IPS-20b (cell line): Measurements from ENCODE around the gene BCAR3.

Experiments
- H3K27ac ChIP-seq: one replicate; pipeline ENCODE4 v1.5.1; 2013; ENCODE audit warnings: low read length
- H3K27me3 ChIP-seq: 2 replicates; pipeline ENCODE4 v1.6.1; 2013; ENCODE audit warnings: mild to moderate bottlenecking, low read length, inconsistent platforms; ENCODE audit not compliant: insufficient read depth
- H3K36me3 ChIP-seq: 2 replicates; pipeline ENCODE4 v1.6.1; 2013; ENCODE audit warnings: low read depth, mild to moderate bottlenecking, inconsistent platforms, low read length, moderate library complexity; ENCODE audit not compliant: insufficient read depth
- H3K4me1 ChIP-seq: 2 replicates; pipeline ENCODE4 v1.6.1; 2013; ENCODE audit warnings: mild to moderate bottlenecking, control low read depth, inconsistent platforms, low read length, moderate library complexity; ENCODE audit not compliant: insufficient read depth
- H3K4me3 ChIP-seq: 2 replicates; pipeline ENCODE4 v1.5.1; 2013; ENCODE audit warnings: mild to moderate bottlenecking, low read length, inconsistent platforms
- H3K9ac ChIP-seq: 2 replicates; pipeline ENCODE4 v1.6.1; 2013; ENCODE audit warnings: low read depth, mild to moderate bottlenecking, inconsistent platforms, low read length, moderate library complexity
- H3K9me3 ChIP-seq: 2 replicates; pipeline ENCODE4 v1.6.1; 2013; ENCODE audit warnings: mild to moderate bottlenecking, low read depth, low read length, inconsistent platforms; ENCODE audit not compliant: insufficient read depth

Gene BCAR3

DNA sequence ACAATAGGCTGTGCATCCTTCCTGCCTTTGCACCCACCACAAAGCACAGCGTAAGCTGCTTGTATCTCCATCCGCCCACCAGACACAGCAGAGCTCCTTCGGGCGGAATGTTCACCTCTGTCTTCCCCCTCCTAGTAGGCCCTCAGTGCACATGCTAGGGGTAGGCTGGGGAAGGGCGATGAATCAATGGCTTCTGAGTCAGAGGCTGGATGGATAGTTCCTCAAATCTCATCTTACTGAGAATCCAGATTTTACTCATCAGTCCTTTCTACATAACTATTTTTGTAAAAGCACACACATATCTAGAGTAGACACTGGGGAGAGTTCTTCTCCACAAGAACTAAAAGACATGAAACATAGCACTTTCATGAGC lies 73.8 kb downstream of the BCAR3 start:
- no peaks in the 10 kb centered on the region for H3K27me3 ChIP-seq
- 0 out of 2 replicates have a peak, but pooled peaks cover 5% of the 10 kb centered on the region for H3K4me1 ChIP-seq
- H3K9ac ChIP-seq, result no peak overlapping the region
- no peak overlapping the region; the same call in 1 of the 2 replicates for H3K4me3 ChIP-seq
- no peaks in the 10 kb centered on the region for H3K36me3 ChIP-seq
- H3K9me3 ChIP-seq, result no peaks in the 10 kb centered on the region
- no peak overlapping the region for H3K27ac ChIP-seq

DNA sequence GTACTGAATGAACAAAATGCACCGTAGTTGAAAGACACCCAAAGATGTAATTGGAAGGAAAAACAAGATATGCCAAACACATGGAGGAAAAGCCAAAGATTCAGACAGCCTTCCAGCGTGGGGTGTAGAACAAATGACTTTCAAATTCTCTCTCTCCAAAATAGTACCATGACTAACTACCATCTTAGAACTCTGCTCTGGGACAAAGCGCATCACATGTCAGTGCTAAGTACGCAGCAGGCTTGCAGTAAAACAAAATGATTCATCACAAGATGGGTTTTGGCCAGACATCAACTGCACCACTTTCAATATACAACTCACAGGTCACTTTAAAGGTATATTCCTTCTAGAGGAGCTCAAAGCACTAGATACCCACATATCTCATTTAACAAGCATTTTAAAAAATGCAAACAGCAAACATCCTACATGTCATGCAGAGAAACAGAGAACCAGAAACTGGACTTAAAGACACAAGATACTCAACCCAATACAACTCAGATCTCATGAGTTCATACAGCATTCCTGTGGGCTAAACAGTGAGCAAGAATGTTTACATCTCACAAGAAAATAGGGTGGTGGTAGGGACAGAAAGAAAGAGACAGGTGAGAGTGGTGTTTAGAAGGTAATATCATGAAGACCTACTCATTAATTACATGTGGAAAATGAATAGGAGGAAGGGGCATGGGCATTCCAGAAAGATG lies 75.7 kb downstream of the BCAR3 start:
- Histone ChIP-seq H3K27ac (no peak overlapping the region), H3K36me3 (no peaks in the 10 kb centered on the region), H3K4me1 (0 out of 2 replicates have a peak, but pooled peaks cover 5% of the 10 kb centered on the region), H3K9ac (no peak overlapping the region), H3K9me3 (no peaks in the 10 kb centered on the region), H3K4me3 (no peak overlapping the region), H3K27me3 (no peaks in the 10 kb centered on the region)

DNA sequence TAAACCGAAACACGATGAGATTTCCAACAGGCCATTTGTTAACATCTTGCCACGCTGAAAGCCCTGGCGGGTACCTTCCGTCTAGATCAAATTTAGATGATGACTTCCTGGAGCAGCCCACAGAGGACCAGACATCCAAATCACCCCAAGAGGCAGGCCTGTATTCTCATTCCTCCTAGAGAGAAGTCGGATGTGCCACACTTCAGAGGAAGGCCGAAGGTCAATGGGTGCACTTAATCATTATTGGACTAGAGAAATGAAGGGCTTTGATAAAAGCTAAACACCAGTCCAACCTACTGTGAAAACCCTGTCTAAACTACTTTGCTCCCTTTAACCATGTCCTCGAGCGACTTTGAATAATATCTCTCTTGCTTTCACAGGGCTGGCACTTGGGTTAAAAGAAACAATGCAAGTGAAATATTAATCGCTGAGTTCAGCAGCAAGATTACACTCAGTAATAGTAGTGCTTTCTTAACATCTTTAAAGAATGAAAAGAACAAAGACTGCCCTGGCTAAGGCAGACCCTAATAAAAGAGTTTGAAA lies 76.5 kb downstream of the BCAR3 start:
- Histone ChIP-seq H3K9me3 (no peaks in the 10 kb centered on the region), H3K9ac (no peak overlapping the region), H3K36me3 (no peaks in the 10 kb centered on the region), H3K27me3 (no peaks in the 10 kb centered on the region), H3K27ac (no peak overlapping the region), H3K4me3 (no peak overlapping the region), H3K4me1 (0 out of 2 replicates have a peak, but pooled peaks cover 5% of the 10 kb centered on the region)

DNA sequence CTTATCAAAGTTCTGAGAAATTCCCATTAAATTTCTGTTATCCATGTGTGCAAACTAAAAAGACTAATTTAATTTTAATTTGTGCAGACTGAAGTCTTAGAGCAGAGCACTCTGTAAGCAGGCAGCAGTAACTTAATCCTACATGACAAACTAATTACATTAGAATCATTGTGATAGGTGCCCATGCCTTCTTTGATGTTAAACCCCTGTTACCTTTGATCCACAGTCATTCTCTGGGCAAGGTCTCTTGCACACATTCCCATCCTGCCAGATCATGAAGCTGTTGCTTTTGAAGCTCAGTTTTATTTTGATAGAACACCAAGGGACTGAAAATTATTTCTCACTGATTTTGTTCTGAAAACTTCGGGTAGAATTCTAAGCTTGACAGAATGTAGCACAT lies 77.2 kb downstream of the BCAR3 start:
- H3K4me3 ChIP-seq, result no peak overlapping the region
- H3K27ac ChIP-seq, result no peak overlapping the region
- H3K36me3 ChIP-seq, result no peaks in the 10 kb centered on the region
- 0 out of 2 replicates have a peak, but pooled peaks cover under 1% of the 10 kb centered on the region for H3K4me1 ChIP-seq
- H3K27me3 ChIP-seq, result no peaks in the 10 kb centered on the region
- H3K9me3 ChIP-seq, result no peaks in the 10 kb centered on the region
- H3K9ac ChIP-seq, result no peak overlapping the region

DNA sequence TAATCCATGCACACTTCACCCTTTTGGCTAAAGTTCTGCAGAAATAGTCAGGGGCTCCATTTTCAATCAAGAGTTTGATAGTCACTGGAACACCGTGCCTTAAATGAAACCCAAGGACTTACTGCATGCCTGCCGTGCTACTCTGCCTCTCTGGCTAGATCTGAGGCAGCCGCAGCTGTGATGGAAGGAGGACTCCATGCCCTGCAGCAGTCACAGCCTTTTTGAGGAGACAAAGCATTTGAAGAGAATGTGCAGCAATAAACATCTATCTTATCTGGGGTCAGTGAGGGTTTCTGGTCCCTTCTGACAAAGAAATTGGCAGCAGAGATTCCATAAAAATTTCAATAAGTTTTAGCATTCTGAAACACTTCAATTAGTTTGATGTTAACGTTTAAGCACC lies 78.0 kb downstream of the BCAR3 start:
- no peak overlapping the region for H3K27ac ChIP-seq
- H3K9ac ChIP-seq, result no peak overlapping the region
- H3K4me1 ChIP-seq, result peaks cover under 1% of the 10 kb centered on the region; the same call in 1 of the 2 replicates
- no peaks in the 10 kb centered on the region for H3K27me3 ChIP-seq
- H3K36me3 ChIP-seq, result no peaks in the 10 kb centered on the region
- H3K9me3 ChIP-seq, result no peaks in the 10 kb centered on the region
- H3K4me3 ChIP-seq, result no peak overlapping the region

DNA sequence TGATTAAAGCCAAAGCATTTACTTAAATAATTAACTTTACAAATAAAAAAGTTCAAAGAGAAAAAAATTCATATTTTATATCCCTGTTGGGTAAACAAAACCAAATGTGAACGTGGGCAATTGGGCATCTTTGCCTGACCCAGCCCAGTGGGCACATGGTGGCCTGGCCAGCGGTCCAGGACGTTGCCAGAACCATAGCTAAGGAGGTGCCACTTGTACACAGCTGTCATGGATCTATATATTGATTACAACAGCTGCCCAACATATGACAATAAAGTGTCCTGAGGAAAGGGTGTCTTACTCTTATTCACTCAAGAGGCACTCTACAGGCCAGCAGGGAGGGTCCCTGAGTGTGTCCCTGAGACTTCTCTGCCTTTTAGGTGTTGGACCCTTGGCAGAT lies 78.5 kb downstream of the BCAR3 start:
- Histone ChIP-seq H3K27me3 (no peaks in the 10 kb centered on the region), H3K36me3 (no peaks in the 10 kb centered on the region), H3K4me3 (no peak overlapping the region), H3K27ac (no peak overlapping the region), H3K9ac (no peak overlapping the region), H3K9me3 (no peaks in the 10 kb centered on the region), H3K4me1 (peaks cover 4% of the 10 kb centered on the region; the same call in 1 of the 2 replicates)

DNA sequence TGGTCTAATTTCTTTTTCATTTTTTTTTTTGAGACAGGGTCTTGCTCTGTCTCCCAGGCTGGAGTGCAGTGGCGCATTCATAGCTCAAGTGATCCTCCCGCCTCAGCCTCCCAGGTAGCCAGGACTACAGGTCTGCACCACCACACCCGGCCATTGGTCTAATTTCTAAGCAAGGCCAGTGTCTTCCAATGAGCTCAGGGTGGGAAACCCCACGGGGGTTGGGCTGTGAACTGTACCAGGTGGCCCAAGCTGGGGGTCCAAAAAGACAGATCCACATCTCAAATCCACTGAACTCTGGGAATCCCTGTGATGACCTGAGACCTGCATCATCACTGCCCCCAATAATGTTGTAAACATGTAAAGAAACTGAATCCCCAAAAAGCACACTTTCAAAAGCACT lies 79.5 kb downstream of the BCAR3 start:
- Histone ChIP-seq H3K36me3 (no peaks in the 10 kb centered on the region), H3K27me3 (no peaks in the 10 kb centered on the region)

DNA sequence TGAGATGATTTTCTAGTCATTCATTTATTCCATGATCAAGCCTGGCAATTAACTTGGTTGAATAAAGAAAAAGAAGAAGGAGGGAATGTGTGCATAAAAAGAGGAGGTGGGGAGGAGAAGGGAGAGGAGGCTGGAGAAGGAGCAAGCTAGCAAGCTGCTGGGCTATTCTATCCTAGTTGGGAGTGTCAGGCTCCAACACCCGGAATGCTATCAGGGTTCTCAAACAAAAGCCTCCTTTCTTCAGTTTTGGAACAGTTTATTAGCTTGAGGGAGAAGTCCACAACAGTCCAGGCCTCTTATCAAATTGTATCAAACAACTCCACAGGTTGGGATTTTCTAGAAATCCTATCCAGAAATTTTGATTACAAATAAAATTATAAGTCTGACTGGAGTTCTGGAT lies 80.0 kb downstream of the BCAR3 start:
- H3K9me3 ChIP-seq, result no peaks in the 10 kb centered on the region
- no peak overlapping the region for H3K4me3 ChIP-seq
- H3K4me1 ChIP-seq, result peaks cover 4% of the 10 kb centered on the region; the same call in 1 of the 2 replicates
- no peak overlapping the region for H3K9ac ChIP-seq
- no peaks in the 10 kb centered on the region for H3K27me3 ChIP-seq
- no peak overlapping the region for H3K27ac ChIP-seq
- no peaks in the 10 kb centered on the region for H3K36me3 ChIP-seq

More for the DNA sequence above, 79.5 kb downstream of the BCAR3 start:
- no peak overlapping the region for H3K4me3 ChIP-seq
- H3K9ac ChIP-seq, result no peak overlapping the region
- H3K27ac ChIP-seq, result no peak overlapping the region
- H3K9me3 ChIP-seq, result no peaks in the 10 kb centered on the region
- H3K4me1 ChIP-seq, result peaks cover 4% of the 10 kb centered on the region; the same call in 1 of the 2 replicates

DNA sequence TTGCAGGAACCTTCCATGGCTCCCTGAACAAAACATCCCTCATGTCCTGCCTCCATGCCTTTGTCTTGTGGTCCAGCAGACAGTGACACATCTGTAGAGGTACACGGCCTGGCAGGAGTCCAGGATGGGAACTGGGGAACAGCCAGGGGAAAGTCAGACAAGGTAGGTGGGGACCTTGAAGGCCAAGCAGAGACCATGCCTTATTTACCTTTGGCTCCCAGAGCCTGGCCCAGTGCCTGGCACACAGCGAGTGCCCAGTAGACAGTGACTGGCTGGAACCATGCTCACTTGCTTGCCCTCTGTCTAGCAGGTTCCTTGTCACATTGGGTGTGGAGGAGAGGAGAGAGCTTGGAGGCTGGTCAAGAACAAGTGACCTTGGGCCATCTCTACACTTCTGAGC lies 81.0 kb downstream of the BCAR3 start:
- no peaks in the 10 kb centered on the region for H3K27me3 ChIP-seq
- H3K9me3 ChIP-seq, result no peaks in the 10 kb centered on the region
- H3K36me3 ChIP-seq, result no peaks in the 10 kb centered on the region
- no peak overlapping the region for H3K9ac ChIP-seq
- peaks cover 12% of the 10 kb centered on the region for H3K4me1 ChIP-seq
- no peak overlapping the region for H3K4me3 ChIP-seq
- H3K27ac ChIP-seq, result no peak overlapping the region

DNA sequence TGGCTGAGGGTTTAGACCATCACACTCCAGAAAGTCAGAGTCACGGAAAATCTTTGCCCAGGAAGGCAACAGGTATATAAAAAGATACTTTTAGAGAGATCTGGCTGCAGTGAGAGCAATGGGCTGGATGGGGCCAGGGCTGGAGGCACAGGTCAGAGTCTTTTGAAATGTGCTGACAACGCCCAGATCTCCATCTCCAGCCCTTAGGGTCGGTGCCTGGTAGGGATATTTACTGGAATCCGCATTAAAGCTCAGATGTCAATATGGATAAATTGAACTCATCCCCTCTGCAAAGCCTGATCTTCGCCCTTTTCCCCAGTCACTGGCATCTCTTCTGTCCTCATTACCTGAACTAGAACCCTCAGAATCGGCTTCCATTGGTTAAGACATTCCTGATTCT lies 82.2 kb downstream of the BCAR3 start:
- no peak overlapping the region for H3K27ac ChIP-seq
- H3K9me3 ChIP-seq, result no peaks in the 10 kb centered on the region
- H3K4me3 ChIP-seq, result no peak overlapping the region
- peaks cover 20% of the 10 kb centered on the region for H3K4me1 ChIP-seq
- H3K36me3 ChIP-seq, result no peaks in the 10 kb centered on the region
- H3K27me3 ChIP-seq, result no peaks in the 10 kb centered on the region
- H3K9ac ChIP-seq, result no peak overlapping the region

DNA sequence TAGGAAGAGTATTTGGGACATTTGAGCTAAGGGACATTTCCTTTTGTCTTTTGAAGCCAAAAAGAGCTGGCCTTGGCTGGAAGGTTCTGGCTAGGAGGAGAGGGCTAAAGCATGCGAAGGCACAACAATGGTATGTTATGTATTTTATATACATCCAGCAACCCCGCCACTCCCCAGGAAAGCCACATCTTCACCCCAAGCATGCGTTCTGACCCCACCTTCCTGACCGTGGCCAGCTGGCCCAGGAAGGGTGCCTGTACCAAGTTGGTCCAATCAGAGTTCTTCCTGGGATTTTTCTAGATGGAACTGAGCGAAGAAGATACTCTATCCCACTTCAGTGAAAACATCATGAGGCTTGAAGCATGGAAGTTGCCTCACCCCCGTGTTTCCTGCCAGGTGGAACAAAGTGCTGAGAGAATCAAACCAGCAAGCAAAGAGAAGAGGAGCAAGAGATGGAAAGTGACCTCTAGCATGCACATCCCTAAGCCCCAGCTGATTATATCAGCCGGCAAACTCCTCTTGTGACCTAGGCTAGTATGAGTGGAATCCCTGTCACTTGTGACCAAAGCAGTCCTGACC lies 82.7 kb downstream of the BCAR3 start:
- Histone ChIP-seq H3K36me3 (no peaks in the 10 kb centered on the region), H3K4me1 (peaks cover 24% of the 10 kb centered on the region), H3K27ac (no peak overlapping the region), H3K4me3 (no peak overlapping the region), H3K9me3 (no peaks in the 10 kb centered on the region), H3K9ac (no peak overlapping the region), H3K27me3 (no peaks in the 10 kb centered on the region)

DNA sequence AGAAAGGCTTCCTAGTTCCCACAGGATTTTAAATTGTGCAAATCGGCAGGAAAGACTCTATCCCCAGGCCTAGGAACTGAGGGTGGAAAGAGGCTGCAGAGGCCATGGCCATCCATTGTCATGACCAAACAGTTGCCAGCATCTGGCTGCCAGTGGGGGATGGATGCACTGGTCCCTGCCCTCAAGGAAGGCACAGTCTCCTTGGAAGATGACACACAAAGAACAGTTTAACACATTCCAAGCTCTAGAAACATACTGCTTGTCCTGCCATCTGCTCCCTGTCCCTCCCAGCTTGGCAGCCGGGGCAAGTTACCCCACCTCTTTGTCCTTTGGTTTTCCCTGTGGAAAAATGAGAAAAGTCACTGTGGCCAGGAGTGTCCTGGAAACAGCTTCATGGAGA lies 83.2 kb downstream of the BCAR3 start:
- H3K27me3 ChIP-seq, result no peaks in the 10 kb centered on the region
- H3K27ac ChIP-seq, result no peak overlapping the region
- H3K9ac ChIP-seq, result no peak overlapping the region
- H3K9me3 ChIP-seq, result no peaks in the 10 kb centered on the region
- peaks cover 29% of the 10 kb centered on the region for H3K4me1 ChIP-seq
- no peaks in the 10 kb centered on the region for H3K36me3 ChIP-seq
- H3K4me3 ChIP-seq, result no peak overlapping the region
